Jurkat, Clone E6-1 (cell line): Measurements from ENCODE around the gene GDF3. TPM values are rescaled to one million over a fixed set of nuclear protein-coding genes. Genes with fewer than 3 reads are reported as not detected.
A peak's percentile ranks its signal among the peaks of the same experiment; 100 is the strongest.
"Not testable (repeated sequence)": the region's sequence is repeated elsewhere in the genome, so short reads cannot be mapped to it uniquely, and the experiment has no call there.

Experiments used
- DNase-seq: peaks from one replicate; pipeline ENCODE4 v3.0.0-alpha.2; 2011; ENCODE audit warnings: low read depth, low spot score
- H3K4me3 ChIP-seq: 2 replicates; pipeline ENCODE4 v1.5.1; 2011; ENCODE audit warnings: mild to moderate bottlenecking, low read length, control low read depth, moderate library complexity
- polyA plus RNA-seq: library from polyadenylated mRNA; unstranded; fragments of >200 nt; gene quantifications from one replicate; pipeline ENCODE4 v1.2.1, GENCODE V29; 2012; ENCODE audit warnings: missing spikeins; ENCODE audit not compliant: insufficient read length, insufficient read depth

Gene GDF3
- not detected for polyA plus RNA-seq

DNA sequence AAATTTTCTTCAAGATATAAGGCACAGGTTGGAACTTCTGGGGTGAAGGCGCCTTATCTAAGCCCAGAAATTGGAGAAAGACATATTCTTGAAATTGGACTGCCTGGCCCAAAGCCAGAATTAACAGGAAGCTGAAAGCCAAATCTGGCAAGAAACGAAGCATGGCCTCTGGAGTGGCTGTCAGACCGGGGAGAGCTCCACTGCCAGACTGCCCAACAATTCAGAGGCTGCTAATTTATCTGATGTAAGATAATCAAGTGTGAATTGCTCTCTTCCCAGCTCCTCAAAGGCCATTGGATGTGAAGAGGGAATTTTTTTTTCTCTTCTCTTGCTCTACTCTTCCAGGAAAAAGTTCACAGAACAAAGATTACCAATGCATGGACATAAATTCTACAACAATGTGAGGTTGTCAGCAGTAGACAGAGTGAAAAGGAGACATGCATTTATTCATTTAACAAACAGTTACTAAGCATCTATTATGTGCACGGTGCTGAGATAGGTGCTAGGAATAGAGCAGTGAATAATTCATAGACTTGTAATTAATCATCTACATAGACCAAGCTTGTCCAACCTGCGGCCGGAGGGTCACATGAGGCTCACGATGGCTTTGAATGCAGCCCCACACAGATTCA lies at the start of gene GDF3:
GDF3 (minus strand) TSS at position 210 of the 632 bp plus-strand sequence; CDS start at position 163, 47 bp downstream.
- no peak within 1 kb of the TSS for H3K4me3 ChIP-seq
- no peak for DNase-seq

DNA sequence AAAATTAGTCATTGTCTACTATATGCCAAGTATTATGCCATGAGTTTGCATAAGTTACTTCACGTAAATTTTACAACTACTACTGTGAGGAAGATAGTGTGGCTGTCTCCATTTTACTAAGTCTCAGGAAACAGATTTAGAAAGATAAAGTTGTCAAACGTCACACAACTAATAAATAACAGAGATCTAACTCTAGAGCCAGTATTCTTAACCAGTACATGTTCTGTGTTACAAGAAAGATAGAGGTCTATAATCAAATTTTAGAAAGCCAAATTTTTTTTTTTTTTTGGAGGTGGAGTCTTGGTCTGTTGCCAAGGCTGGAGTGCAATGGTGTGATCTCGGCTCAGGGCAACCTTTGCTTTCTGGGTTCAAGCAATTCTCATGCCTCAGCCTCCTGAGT lies 37.4 kb upstream of the GDF3 start:
- no peak overlapping the region for H3K4me3 ChIP-seq
- DNase-seq = no peak

DNA sequence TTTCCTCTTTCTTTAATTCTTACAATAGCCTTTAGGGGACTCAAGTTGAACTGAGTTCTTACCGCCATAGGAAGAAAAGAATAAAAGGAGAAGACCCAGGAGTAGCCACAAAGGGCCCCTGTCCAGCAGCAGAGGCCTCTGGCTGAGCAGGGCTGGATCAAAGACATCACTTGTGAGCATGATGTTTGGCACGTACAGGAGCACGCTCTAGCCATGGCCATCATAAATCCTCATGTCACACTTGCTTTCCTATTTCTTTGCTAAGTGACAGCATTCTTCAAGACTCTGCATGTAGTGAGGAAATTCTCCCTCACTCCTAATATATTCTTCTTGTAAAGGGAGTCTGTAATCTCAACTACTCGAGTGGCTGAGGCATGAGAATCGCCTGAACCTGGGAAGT lies 35.9 kb upstream of the GDF3 start:
- DNase-seq = no peak

GRCh38 chr12:7730984-7731383 lies 35.4 kb upstream of the GDF3 start:
- not testable (repeated sequence) for H3K4me3 ChIP-seq, DNase-seq

More for the DNA sequence above, 35.9 kb upstream of the GDF3 start:
- no peak overlapping the region for H3K4me3 ChIP-seq

GRCh38 chr12:7729746-7730145 lies 34.2 kb upstream of the GDF3 start:
- no peak for DNase-seq
- no peak overlapping the region for H3K4me3 ChIP-seq

DNA sequence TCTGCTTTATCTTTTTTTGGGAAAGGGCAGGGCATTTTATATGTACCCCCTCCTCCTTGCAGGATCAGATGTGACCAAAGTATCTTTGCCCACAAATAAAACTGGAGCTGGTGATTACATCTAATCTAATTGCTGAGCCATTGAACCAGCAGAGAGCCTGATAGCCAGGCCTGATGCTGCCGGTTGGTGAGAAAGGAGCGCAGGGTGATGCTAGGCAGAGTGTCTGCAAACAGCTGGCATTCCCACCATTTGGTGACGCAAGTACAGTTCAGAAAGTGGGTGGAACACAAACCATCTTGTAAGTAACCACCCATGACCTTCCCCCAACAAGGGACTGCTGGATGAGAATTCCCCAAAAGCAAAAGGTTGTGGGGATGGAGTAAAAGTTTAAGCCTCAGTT lies 28.4 kb upstream of the GDF3 start:
- no peak for DNase-seq
- H3K4me3 ChIP-seq = no peak overlapping the region

DNA sequence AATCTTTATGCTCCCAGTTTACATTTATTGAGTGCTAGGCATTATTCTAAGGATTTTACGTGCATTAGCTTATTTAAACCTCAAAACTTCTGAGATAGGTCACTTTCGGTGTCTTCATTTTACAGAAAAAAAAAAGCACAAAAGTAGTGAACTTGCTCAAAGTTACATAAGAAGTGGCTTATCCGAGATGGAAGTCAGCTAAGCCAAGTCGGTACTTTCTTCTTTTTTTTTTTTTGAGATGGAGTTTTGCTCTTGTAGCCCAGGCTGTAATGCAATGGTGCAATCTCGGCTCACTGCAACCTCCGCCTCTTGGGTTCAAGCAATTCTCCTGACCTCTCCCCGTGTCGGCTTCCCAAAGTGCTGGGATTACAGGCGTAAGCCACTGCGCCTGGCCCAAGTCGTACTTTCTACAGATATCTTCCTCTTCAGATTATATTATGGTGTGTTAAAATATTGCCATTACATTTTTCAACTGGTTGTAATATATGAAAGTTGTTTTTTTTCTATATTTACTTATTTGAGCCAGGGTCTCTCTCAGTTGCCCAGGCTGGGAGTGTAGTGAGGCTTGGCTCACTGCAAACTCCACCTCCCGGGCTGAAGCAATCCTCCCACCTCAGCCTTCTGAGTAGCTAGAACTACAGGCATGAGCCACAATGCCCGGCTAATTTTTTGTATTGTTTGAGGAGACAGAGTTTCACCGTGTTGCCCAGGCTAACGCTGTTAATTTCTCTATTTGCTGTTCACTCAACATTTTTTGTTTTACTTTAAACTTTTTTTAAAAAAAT lies 24.6 kb upstream of the GDF3 start:
- no peak overlapping the region for H3K4me3 ChIP-seq
- DNase-seq = no peak

DNA sequence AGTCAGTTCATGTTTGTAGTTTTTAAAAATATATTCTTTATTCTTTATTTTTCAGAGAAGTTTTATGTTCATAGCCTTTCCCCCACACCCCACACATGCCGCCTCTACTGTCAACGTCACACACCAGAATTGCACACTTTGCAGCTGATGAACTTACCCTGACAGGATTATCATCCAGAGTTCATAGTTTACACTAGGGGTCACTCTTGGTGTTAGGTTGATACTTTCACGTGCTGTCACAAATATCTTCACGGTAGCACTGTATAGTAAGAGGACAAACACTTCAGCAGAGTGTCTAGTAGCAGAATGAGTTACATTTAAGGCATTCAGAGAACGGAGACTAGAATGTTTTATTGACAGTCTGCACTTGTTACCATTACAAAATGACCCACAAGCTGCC lies 20.8 kb upstream of the GDF3 start:
- H3K4me3 ChIP-seq = no peak overlapping the region
- DNase-seq = peak; percentile 7

DNA sequence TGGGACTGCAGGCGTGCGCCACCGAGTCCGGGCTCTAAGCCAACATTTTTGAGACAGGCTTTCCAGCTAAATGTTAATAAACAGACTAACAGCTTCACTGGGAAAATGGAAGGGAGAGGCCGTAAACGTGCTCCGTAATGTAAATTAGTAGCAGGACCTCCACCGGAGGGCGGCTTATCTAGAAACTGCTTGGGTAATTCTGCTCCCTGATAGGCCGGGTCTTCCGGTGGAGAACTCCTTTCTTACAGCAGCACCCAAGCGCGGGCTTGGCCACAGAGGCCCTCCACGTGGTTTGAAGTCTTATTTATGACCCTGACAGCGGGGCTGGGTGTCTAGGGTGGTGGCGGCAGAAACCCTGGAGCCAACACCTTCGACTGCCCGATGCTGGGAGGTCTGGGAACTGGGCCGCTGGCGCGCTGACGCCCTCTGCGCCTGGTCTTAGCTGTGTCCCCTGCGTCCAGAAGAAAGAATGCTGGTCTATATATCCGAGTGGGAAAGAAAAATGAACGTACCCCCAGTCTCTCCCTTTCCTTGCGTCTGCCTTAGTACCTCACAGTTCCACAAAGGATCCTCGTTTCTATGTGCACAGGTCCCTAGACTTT lies 17.4 kb upstream of the GDF3 start:
- no peak overlapping the region for H3K4me3 ChIP-seq
- DNase-seq = no peak

GRCh38 chr12:7711133-7711532 lies 15.6 kb upstream of the GDF3 start, which contains the start of gene DPPA3:
DPPA3 (plus strand) TSS chr12:7711433; CDS start chr12:7711571, 138 bp downstream.
- H3K4me3 ChIP-seq = no peak within 1 kb of the TSS
- no peak for DNase-seq

- H3K4me3 ChIP-seq = no peak overlapping the region
- DNase-seq = no peak
These were observed 14.5 kb upstream of the GDF3 start for GRCh38 chr12:7709969-7710675.

DNA sequence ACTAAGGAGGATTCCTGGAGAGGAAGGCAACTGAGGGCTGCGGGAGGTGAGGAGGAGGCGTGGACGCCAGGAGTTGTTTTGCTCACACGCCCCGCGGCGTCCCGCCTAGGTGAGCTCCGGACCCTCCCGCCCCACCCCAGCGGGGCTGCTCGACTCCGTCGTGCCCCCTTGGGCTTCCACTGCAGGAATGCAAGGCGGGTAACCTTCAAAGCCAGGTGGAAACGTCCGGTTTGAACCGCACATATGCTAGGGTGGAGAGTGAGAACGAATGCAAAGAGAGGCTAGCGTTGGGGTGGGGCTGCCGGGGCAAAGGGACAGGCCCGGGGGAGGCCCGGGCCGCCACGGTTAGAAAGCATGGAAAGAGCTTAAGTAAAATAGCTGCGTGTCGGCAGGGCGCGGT lies 10.3 kb upstream of the GDF3 start:
- DNase-seq = no peak
- H3K4me3 ChIP-seq = no peak overlapping the region

DNA sequence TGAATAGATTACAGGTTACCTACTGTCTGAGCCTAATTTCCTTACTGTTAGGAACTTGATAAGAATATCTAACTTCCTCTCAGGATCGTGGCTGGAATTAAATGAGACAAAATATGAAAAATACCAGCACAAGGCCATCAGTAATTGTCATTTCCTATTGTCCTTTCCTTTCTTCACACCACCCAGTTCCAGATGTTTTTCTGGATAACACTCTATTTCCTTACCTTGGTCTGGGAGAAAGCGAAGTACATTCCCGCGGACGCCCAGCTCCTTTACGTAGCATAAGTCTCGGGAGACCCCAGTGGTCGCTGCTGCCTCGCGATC lies 376 bp downstream of the GDF3 start:
- DNase-seq = no peak
- H3K4me3 ChIP-seq = no peak overlapping the region

GRCh38 chr12:7694556-7695236 lies 879 bp downstream of the GDF3 start:
- DNase-seq = no peak
- no peak overlapping the region for H3K4me3 ChIP-seq

- DNase-seq = no peak
These were observed 1.8 kb downstream of the GDF3 start for GRCh38 chr12:7693793-7694192.

GRCh38 chr12:7681535-7681934 lies 14.0 kb downstream of the GDF3 start:
- DNase-seq = no peak
- no peak overlapping the region for H3K4me3 ChIP-seq

More at GRCh38 chr12:7693793-7694192, 1.8 kb downstream of the GDF3 start:
- H3K4me3 ChIP-seq = no peak overlapping the region

DNA sequence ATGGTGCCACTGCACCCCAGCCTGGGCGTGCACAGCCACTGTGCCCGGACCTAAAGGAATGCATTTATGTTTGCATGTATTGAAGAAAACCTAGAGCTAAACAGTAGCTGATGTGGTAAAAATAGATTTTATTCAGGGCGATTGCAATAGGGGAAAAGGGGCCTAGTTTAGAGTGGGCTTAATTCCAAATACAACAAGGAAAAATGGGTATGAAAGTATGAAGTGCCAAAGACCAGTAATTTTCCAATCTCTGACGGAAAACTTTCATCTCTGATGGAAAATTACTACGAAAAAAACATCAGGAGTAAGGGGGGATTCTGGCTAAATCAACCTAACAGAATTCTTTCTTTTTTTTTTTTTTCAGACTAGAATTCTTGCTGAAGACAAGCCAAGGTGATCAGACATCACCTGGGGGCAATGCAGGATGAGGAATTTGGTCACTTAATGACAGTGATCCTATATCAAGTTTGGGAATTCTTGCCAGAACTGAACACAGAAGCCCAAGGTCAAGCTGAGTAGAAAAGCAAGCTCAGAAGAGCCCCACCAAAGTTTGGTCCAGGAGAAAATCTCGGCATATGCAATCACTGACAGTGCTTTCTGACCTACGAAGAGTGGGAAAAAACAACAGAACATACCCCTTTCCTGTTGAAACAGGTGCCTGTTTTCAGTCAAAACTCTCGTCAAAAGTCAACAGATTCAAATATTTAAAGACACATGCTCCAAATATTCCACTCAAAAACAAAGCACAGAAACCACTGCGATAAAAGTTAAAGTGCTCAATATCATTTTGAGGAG lies 16.1 kb downstream of the GDF3 start:
- no peak for DNase-seq
- no peak overlapping the region for H3K4me3 ChIP-seq

GRCh38 chr12:7678744-7679143 lies 16.8 kb downstream of the GDF3 start:
- no peak for DNase-seq
- no peak overlapping the region for H3K4me3 ChIP-seq
